Lower lobe of right lung (tissue), 2 donors: ENCODE data around the gene ITPRID2. TPM values are rescaled to one million over a fixed set of nuclear protein-coding genes. Genes with fewer than 3 reads are reported as not detected.

Source experiments
- ATAC-seq, 2 donors: fragments of 200-7000 bp; cut with Tn5 transposase; one replicate each; pipeline ENCODE4 v1.9.1; 2020 to 2022; ENCODE audit warnings: mild to moderate bottlenecking in 2 of 2, moderate library complexity in 2 of 2
- DNase-seq: peaks from one replicate; pipeline ENCODE4 v3.0.0-alpha.2; 2020
- H3K27ac ChIP-seq: fragments of 200-600 bp; one replicate; pipeline ENCODE4 v1.8.0; 2022
- H3K27me3 ChIP-seq: fragments of 200-600 bp; one replicate; pipeline ENCODE4 v1.8.0; 2022; ENCODE audit warnings: low read depth
- H3K36me3 ChIP-seq: fragments of 200-600 bp; one replicate; pipeline ENCODE4 v1.8.0; 2022; ENCODE audit warnings: mild to moderate bottlenecking
- H3K4me1 ChIP-seq: fragments of 200-600 bp; one replicate; pipeline ENCODE4 v1.8.0; 2022
- H3K4me3 ChIP-seq: fragments of 200-600 bp; one replicate; pipeline ENCODE4 v1.8.0; 2022; ENCODE audit warnings: mild to moderate bottlenecking
- H3K9me3 ChIP-seq: fragments of 200-600 bp; one replicate; pipeline ENCODE4 v1.8.0; 2022
- CTCF ChIP-seq: fragments of 200-600 bp; IDR thresholded peaks from one replicate; pipeline ENCODE4 v1.8.0; 2022; ENCODE audit warnings: antibody characterized with exemption, mild to moderate bottlenecking
- intact Hi-C: fragments of 100-400 bp; cut with DNase I; formaldehyde crosslinking; loops from one replicate; pipeline ENCODE4 v1.11.0; 2022
- total RNA-seq: library from RNA; stranded (reverse); fragmentation: NEBNext Ultra II Directional; extraction: Animal tissue kit (Norgen Biotek cat#: 25700); gene quantifications from one replicate; pipeline ENCODE4 v1.2.1, GENCODE V29; 2021
- donor health status: DM: no; HTN: yes; CAD: no; lungs with severe emphysema.

The ITPRID2 gene
- total RNA-seq, 1 donor from 2014 or later: 190 TPM

GRCh38 chr2:181946444-181947127, 55.1 kb downstream of the ITPRID2 start:
- intact Hi-C loops: no loop called here
- H3K4me1 ChIP-seq: no peaks in the 10 kb centered on the region
- H3K27ac ChIP-seq: no peak overlapping the region
- no peak for DNase-seq
- no peaks in the 10 kb centered on the region for H3K9me3 ChIP-seq
- no peak for TF ChIP-seq CTCF
- no peaks in the 10 kb centered on the region for H3K36me3 ChIP-seq
- ATAC-seq: no peak
- no peak overlapping the region for H3K4me3 ChIP-seq
- H3K27me3 ChIP-seq: no peaks in the 10 kb centered on the region

GRCh38 chr2:181947273-181947672, 55.7 kb downstream of the ITPRID2 start:
- H3K9me3 ChIP-seq: no peaks in the 10 kb centered on the region

GRCh38 chr2:181948227-181948626, 56.7 kb downstream of the ITPRID2 start:
- intact Hi-C loops: no loop called here
- Histone ChIP-seq H3K36me3 (no peaks in the 10 kb centered on the region), H3K9me3 (no peaks in the 10 kb centered on the region), H3K27me3 (no peaks in the 10 kb centered on the region), H3K4me3 (no peak overlapping the region), H3K4me1 (no peaks in the 10 kb centered on the region), H3K27ac (no peak overlapping the region)
- ATAC-seq (no peak), DNase-seq (no peak)
- no peak for TF ChIP-seq CTCF

More at GRCh38 chr2:181947273-181947672, 55.7 kb downstream of the ITPRID2 start:
- no peaks in the 10 kb centered on the region for H3K36me3 ChIP-seq
- H3K27ac ChIP-seq: no peak overlapping the region
- ATAC-seq (no peak), DNase-seq (no peak)
- H3K27me3 ChIP-seq: no peaks in the 10 kb centered on the region
- no peak overlapping the region for H3K4me3 ChIP-seq
- TF ChIP-seq CTCF: no peak
- H3K4me1 ChIP-seq: no peaks in the 10 kb centered on the region
- intact Hi-C loops: no loop called here

- TF ChIP-seq CTCF: no peak
- intact Hi-C loops: no loop called here
- no peak for ATAC-seq
These were observed 57.5 kb downstream of the ITPRID2 start for GRCh38 chr2:181949047-181949446.

GRCh38 chr2:181952404-181953226, 61.1 kb downstream of the ITPRID2 start:
- H3K4me1 ChIP-seq: peaks cover 15% of the 10 kb centered on the region
- no peak overlapping the region for H3K4me3 ChIP-seq
- intact Hi-C loops: no loop called here
- DNase-seq (no peak), ATAC-seq (no peak)
- H3K27ac ChIP-seq: no peak overlapping the region
- no peaks in the 10 kb centered on the region for H3K36me3 ChIP-seq
- no peak for TF ChIP-seq CTCF
- no peaks in the 10 kb centered on the region for H3K27me3 ChIP-seq
- H3K9me3 ChIP-seq: no peaks in the 10 kb centered on the region

More at GRCh38 chr2:181949047-181949446, 57.5 kb downstream of the ITPRID2 start:
- no peak overlapping the region for H3K27ac ChIP-seq
- H3K4me3 ChIP-seq: no peak overlapping the region
- no peaks in the 10 kb centered on the region for H3K36me3 ChIP-seq
- H3K9me3 ChIP-seq: no peaks in the 10 kb centered on the region
- no peak for DNase-seq
- H3K27me3 ChIP-seq: no peaks in the 10 kb centered on the region
- no peaks in the 10 kb centered on the region for H3K4me1 ChIP-seq
